Karpas-422 (cell line): ENCODE data around the gene OR2T27. TPM values are rescaled to one million over a fixed set of nuclear protein-coding genes. Genes with fewer than 3 reads are reported as not detected.
"Not testable (repeated sequence)": the region's sequence is repeated elsewhere in the genome, so short reads cannot be mapped to it uniquely, and the experiment has no call there.

Experiments used
- DNase-seq: peaks from one replicate; pipeline ENCODE4 v3.0.0-alpha.2; 2015
- H2AFZ ChIP-seq: fragments of 200-600 bp; sonication (generic); 2 replicates; pipeline ENCODE4 v1.6.1; 2014; ENCODE audit warnings: antibody characterized with exemption, low read length, mixed read lengths
- H3K27ac ChIP-seq: fragments of 200-600 bp; sonication (generic); 2 replicates; pipeline ENCODE4 v1.5.1; 2014; ENCODE audit warnings: mild to moderate bottlenecking, low read length, moderate library complexity
- H3K27me3 ChIP-seq: fragments of 200-600 bp; sonication (generic); 2 replicates; pipeline ENCODE4 v1.6.1; 2014; ENCODE audit warnings: low read length, mixed read lengths
- H3K36me3 ChIP-seq: fragments of 200-600 bp; sonication (generic); 2 replicates; pipeline ENCODE4 v1.6.1; 2014; ENCODE audit warnings: low read length, mixed read lengths; ENCODE audit not compliant: insufficient read depth
- H3K4me1 ChIP-seq: fragments of 200-600 bp; sonication (generic); 2 replicates; pipeline ENCODE4 v1.6.1; 2014; ENCODE audit warnings: mild to moderate bottlenecking, low read length, mixed read lengths
- H3K4me2 ChIP-seq: fragments of 200-600 bp; sonication (generic); 2 replicates; pipeline ENCODE4 v1.6.1; 2014; ENCODE audit warnings: low read length, low read depth, mild to moderate bottlenecking; ENCODE audit not compliant: poor library complexity, severe bottlenecking
- H3K4me3 ChIP-seq: fragments of 200-600 bp; sonication (generic); 2 replicates; pipeline ENCODE4 v1.5.1; 2014; ENCODE audit warnings: mild to moderate bottlenecking, antibody characterized with exemption, low read length, mixed read lengths
- H3K79me2 ChIP-seq: fragments of 200-600 bp; sonication (generic); 2 replicates; pipeline ENCODE4 v1.6.1; 2014; ENCODE audit warnings: mild to moderate bottlenecking, low read length, mixed read lengths
- H3K9ac ChIP-seq: fragments of 200-600 bp; sonication (generic); 2 replicates; pipeline ENCODE4 v1.6.0; 2014; ENCODE audit warnings: low read length
- H3K9me2 ChIP-seq: fragments of 200-600 bp; sonication (generic), shearing (Covaris generic); replicated peaks from 2 replicates; pipeline ENCODE4 v1.6.0; 2014; ENCODE audit warnings: mild to moderate bottlenecking, low read length, moderate library complexity; ENCODE audit not compliant: insufficient read depth
- H3K9me3 ChIP-seq: fragments of 300-700, 200-600 bp; sonication (generic); 2 replicates; pipeline ENCODE4 v1.6.1; 2014; ENCODE audit warnings: low read length, mixed read lengths
- H4K20me1 ChIP-seq: fragments of 200-600 bp; sonication (generic); 2 replicates; pipeline ENCODE4 v1.6.1; 2014; ENCODE audit warnings: mild to moderate bottlenecking, antibody characterized with exemption, low read length, low read depth; ENCODE audit not compliant: insufficient read depth
- total RNA-seq: library from RNA; depleted of rRNA; stranded (reverse); fragments of >200 nt; shearing (Covaris generic); gene quantifications from 2 replicates; pipeline ENCODE4 v1.2.3, GENCODE V29; 2014; ENCODE audit warnings: low replicate concordance; rRNA removed

OR2T27 gene
- not detected in 2 replicates for total RNA-seq

- H4K20me1 ChIP-seq, DNase-seq: not testable (repeated sequence)
Measured at GRCh38 chr1:248655354-248655753, at the start of gene OR2T27. TSS of gene OR2T27 (minus strand) at chr1:248655528. CDS start at chr1:248650884, 4,644 bp downstream.

GRCh38 chr1:248704606-248705005 is 49.3 kb upstream of the OR2T27 start:
- H3K9ac ChIP-seq = no peak overlapping the region
- no peaks in the 10 kb centered on the region for H3K4me1 ChIP-seq
- H3K36me3 ChIP-seq = no peaks in the 10 kb centered on the region
- no peak overlapping the region for H3K27ac ChIP-seq
- no peaks in the 10 kb centered on the region for H4K20me1 ChIP-seq
- no peaks in the 10 kb centered on the region for H3K9me2 ChIP-seq
- H3K9me3 ChIP-seq = no peaks in the 10 kb centered on the region
- no peaks in the 10 kb centered on the region for H3K27me3 ChIP-seq
- DNase-seq = no peak
- H3K79me2 ChIP-seq = no peaks in the 10 kb centered on the region
- no peak overlapping the region for H2AFZ ChIP-seq
- no peak overlapping the region for H3K4me3 ChIP-seq
- no peak overlapping the region for H3K4me2 ChIP-seq

More at GRCh38 chr1:248655354-248655753, at the start of gene OR2T27:
- H3K4me2 ChIP-seq, H3K9ac ChIP-seq, H3K4me3 ChIP-seq, H3K79me2 ChIP-seq, H3K4me1 ChIP-seq, H2AFZ ChIP-seq, H3K9me3 ChIP-seq, H3K9me2 ChIP-seq, H3K27me3 ChIP-seq, H3K36me3 ChIP-seq, H3K27ac ChIP-seq: not testable (repeated sequence)

GRCh38 chr1:248703674-248704073 is 48.3 kb upstream of the OR2T27 start:
- H3K9me3 ChIP-seq = no peaks in the 10 kb centered on the region
- H3K79me2 ChIP-seq = no peaks in the 10 kb centered on the region
- no peak overlapping the region for H3K9ac ChIP-seq
- H3K9me2 ChIP-seq = no peaks in the 10 kb centered on the region
- no peak overlapping the region for H3K4me2 ChIP-seq
- H3K4me1 ChIP-seq = no peaks in the 10 kb centered on the region
- H2AFZ ChIP-seq = no peak overlapping the region
- H4K20me1 ChIP-seq = no peaks in the 10 kb centered on the region
- no peak overlapping the region for H3K27ac ChIP-seq
- no peaks in the 10 kb centered on the region for H3K36me3 ChIP-seq
- H3K27me3 ChIP-seq = no peaks in the 10 kb centered on the region
- H3K4me3 ChIP-seq = no peak overlapping the region
- no peak for DNase-seq

- Histone ChIP-seq H3K9me3 (no peaks in the 10 kb centered on the region), H3K4me1 (0 out of 2 replicates have a peak, but pooled peaks cover 2% of the 10 kb centered on the region), H4K20me1 (no peaks in the 10 kb centered on the region), H3K9me2 (no peaks in the 10 kb centered on the region), H3K36me3 (no peaks in the 10 kb centered on the region), H3K4me3 (no peak within 1 kb of the TSS), H3K4me2 (no peak within 1 kb of the TSS), H3K9ac (no peak within 1 kb of the TSS), H3K79me2 (no peaks in the 10 kb centered on the region), H3K27ac (no peak within 1 kb of the TSS), H3K27me3 (no peaks in the 10 kb centered on the region), H2AFZ (no peak within 1 kb of the TSS)
- no peak for DNase-seq
Measured at GRCh38 chr1:248702714-248703113, 47.4 kb upstream of the OR2T27 start, which contains the start of gene OR14I1. TSS of gene OR14I1 (minus strand) at chr1:248702766.

- no peak overlapping the region for H3K4me3 ChIP-seq
- no peaks in the 10 kb centered on the region for H3K79me2 ChIP-seq
- no peak overlapping the region for H3K4me2 ChIP-seq
- H3K36me3 ChIP-seq = no peaks in the 10 kb centered on the region
- DNase-seq = no peak
- no peak overlapping the region for H3K27ac ChIP-seq
- no peak overlapping the region for H3K9ac ChIP-seq
- no peaks in the 10 kb centered on the region for H4K20me1 ChIP-seq
- H3K27me3 ChIP-seq = no peaks in the 10 kb centered on the region
- no peaks in the 10 kb centered on the region for H3K9me2 ChIP-seq
- no peak overlapping the region for H2AFZ ChIP-seq
- peaks cover 13% of the 10 kb centered on the region for H3K4me1 ChIP-seq
- H3K9me3 ChIP-seq = no peaks in the 10 kb centered on the region
Measured at GRCh38 chr1:248699099-248699498, 43.8 kb upstream of the OR2T27 start.

GRCh38 chr1:248697907-248698306 is 42.6 kb upstream of the OR2T27 start:
- Histone ChIP-seq H3K4me3 (no peak overlapping the region), H3K36me3 (no peaks in the 10 kb centered on the region), H3K4me2 (no peak overlapping the region), H3K9me2 (no peaks in the 10 kb centered on the region), H4K20me1 (no peaks in the 10 kb centered on the region), H3K9ac (no peak overlapping the region), H3K9me3 (no peaks in the 10 kb centered on the region), H3K27ac (no peak overlapping the region), H3K4me1 (peaks cover 13% of the 10 kb centered on the region), H3K27me3 (no peaks in the 10 kb centered on the region), H3K79me2 (no peaks in the 10 kb centered on the region), H2AFZ (no peak overlapping the region)
- DNase-seq = no peak

GRCh38 chr1:248696774-248697173 is 41.4 kb upstream of the OR2T27 start:
- Histone ChIP-seq H3K4me2 (peak overlapping the region; percentile 49), H3K27ac (no peak overlapping the region), H3K9me3 (no peaks in the 10 kb centered on the region), H3K4me3 (no peak overlapping the region), H4K20me1 (no peaks in the 10 kb centered on the region), H3K79me2 (no peaks in the 10 kb centered on the region), H3K27me3 (no peaks in the 10 kb centered on the region), H3K36me3 (no peaks in the 10 kb centered on the region), H3K4me1 (peaks cover 13% of the 10 kb centered on the region), H3K9ac (no peak overlapping the region), H3K9me2 (no peaks in the 10 kb centered on the region), H2AFZ (peak overlapping the region; percentile 13; the same call in 1 of the 2 replicates)
- peak; percentile 63 for DNase-seq

- Histone ChIP-seq H4K20me1 (no peaks in the 10 kb centered on the region), H3K27me3 (no peaks in the 10 kb centered on the region), H3K79me2 (no peaks in the 10 kb centered on the region), H3K4me2 (peak overlapping the region; percentile 49), H2AFZ (peak overlapping the region; percentile 13; the same call in 1 of the 2 replicates), H3K4me3 (no peak overlapping the region), H3K9me2 (no peaks in the 10 kb centered on the region), H3K27ac (no peak overlapping the region), H3K4me1 (peaks cover 13% of the 10 kb centered on the region), H3K9ac (no peak overlapping the region), H3K36me3 (no peaks in the 10 kb centered on the region), H3K9me3 (no peaks in the 10 kb centered on the region)
- DNase-seq = peak; percentile 76
Measured at GRCh38 chr1:248696261-248696660, 40.9 kb upstream of the OR2T27 start.
